GM15510 (cell line): ENCODE data around the gene IGF2R.

Source experiments
- POLR2A ChIP-seq: IDR thresholded peaks from 3 replicates; pipeline ENCODE4 v1.6.1; 2011; ENCODE audit warnings: borderline replicate concordance; ENCODE audit not compliant: insufficient read length; ENCODE audit errors: extremely low read depth

The IGF2R gene

DNA sequence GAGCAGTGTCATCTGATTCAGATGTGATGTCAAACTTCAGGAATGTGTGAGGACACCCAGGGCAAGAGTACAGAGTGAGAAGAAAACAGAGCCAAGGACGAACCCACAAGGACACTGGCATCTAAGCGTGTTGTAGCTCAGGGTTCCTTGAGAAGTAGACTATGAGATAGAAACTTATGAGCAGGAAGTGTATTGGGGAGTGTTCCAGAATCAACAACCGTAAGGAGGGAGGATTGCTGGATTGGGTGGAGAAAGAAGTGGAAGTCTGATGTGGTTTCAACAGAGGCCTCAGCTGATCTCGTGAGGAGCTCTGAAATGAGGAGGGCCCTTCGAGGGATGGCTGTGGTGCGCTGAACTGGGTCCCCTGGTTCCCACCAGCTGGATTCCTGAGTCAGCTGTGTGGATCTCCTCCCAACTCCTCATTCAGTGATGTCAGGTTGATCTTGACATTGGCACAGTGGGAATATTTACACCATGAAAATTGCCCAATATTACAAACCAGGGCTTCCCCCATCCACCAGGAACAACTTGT lies 25.7 kb upstream of the IGF2R start:
- TF ChIP-seq POLR2A = no peak

DNA sequence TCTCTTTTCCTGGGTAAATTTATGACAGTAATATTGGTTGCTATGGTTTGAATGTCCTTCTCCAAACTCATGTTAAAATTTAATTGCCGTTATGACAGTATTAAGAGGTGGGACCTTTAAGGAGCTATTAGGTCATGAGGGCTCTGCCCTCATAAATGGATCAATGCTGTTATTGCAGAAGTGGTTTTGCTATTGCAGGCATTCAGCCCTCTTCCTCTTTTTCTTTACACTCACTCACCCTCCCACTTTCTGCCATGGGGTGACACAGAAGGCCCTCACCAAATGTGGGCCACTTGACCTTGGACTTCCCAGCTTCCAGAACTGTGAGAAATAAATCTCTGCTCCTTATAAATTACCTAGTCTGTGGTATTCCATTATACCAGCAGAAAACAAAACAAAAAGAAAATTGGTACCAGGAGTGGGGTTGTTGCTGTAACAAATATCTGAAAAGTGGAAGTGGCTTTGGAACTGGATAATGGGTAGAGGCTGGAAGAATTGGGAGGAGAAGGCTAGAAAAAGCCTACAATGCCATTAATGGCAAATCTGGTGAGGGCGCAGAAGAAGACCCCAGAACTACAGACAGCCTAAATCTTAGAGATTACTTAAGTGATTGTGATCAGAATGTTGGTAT lies 24.8 kb upstream of the IGF2R start:
- no peak for TF ChIP-seq POLR2A

DNA sequence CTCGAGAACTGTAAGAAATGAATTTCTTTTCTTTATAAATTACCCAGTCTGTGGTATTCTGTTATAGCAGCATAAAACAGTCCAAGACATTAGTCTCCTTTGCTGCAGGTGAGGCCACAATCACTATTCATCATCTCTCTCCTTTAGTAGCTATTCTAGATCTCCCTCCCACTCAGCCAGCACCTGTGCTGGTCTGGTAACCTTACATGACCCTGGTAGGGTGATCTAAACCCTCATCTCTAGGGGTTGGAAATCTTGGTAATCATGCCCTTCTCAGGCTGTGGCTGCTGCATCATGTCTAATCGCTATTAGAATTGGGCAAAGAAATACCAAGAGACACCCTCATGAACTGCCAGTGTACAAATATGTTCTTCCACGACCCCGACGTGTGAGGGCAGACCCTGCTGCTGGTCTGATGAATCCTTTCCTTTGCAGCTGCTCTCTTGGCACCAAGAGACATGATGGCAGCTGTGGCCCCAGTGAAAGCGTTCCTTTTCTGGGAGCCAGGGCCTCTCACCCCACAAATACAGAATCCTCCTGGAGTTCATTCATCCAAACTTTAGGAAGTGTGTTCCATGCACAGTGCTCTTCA lies 23.0 kb upstream of the IGF2R start:
- TF ChIP-seq POLR2A = no peak

DNA sequence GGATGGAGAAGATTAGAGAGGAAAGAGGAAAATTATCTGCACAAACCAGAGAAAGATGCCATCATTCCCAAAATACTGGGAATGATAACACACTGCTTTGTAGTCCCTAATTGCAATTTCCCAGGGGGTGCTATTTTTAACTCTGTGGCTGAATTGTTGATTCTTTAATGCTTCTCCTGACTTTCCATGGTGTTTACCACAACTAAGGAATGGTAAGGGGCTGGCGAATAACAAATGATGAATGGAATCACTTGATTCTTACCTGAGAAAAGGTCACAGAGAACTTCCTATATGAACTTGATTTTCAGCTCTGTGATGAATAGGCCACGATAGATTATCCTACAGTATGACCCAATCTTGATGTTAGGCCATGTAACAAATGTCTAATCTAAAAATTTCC lies 22.0 kb upstream of the IGF2R start:
- no peak for TF ChIP-seq POLR2A

DNA sequence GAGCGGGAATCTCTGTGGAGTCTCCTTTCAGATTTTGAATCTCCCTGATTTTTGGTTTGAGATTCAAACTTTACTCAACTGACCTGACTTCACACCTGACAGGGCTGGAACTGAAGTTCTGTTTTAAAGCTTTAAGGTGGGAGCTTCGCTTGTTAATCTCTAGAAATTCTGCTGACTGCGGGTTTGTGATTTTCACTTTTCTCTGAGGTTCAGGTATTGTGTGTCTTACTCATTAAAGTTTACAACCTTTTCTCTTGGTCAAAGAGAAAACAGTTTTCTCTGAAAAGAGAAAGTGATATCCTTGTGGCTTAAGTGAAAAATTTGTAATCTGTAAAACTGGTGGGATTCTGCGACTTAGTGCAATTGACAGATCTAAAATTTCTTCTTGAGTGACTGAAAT lies 20.7 kb upstream of the IGF2R start:
- TF ChIP-seq POLR2A = no peak

DNA sequence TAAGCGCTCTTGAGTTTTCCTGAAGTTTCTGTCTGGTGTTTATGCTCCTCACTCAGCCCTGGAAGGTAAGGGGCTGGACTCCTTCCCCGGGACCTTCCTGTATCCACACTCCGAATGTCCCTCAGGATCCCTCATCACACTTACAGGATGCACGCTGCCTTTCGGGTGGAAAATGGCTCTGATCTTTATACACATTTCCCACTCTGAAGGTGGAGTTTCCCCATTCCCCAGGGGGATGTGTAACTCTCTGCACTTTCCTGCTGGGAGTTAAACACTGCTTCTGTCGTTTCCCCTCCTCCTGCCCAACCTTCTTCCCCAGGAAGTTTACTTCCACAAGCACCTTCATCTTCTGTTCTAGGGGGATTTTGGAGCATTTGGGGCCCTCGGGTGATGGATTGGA lies 17.1 kb upstream of the IGF2R start:
- no peak for TF ChIP-seq POLR2A

DNA sequence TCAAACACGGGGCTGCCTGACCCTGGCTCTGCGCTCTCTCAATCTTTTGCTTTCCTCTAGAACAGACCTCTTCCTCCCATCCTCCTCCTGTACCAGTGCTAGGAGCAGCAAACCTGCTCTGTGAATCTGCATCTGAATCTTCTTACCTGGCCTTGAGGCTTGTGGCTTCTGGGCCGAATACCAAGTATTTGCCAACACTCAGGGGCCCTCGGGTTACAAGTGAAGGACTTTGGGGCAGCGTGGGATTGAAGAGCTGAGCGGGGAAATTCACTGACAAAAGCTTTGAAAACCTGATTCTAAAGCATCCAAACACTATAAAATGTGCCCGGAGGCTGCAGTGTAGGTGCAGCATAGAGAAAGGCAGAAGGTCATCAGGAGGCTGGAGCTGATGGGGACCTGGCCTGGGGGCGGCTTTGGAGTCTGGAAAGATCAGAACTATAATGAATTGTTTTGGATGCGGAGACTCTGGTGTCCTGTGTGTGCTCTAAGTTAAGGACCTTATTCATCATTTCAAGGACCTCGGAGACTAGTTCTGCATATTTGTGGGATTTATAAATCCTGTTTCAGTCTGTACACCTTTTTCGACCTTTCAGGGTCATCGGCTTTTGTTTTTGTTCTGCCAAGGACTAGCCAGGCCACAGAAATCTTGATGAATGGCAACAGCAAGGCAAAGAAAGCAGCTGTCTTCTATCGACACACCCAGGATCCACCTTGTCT lies 16.4 kb upstream of the IGF2R start:
- no peak for TF ChIP-seq POLR2A

DNA sequence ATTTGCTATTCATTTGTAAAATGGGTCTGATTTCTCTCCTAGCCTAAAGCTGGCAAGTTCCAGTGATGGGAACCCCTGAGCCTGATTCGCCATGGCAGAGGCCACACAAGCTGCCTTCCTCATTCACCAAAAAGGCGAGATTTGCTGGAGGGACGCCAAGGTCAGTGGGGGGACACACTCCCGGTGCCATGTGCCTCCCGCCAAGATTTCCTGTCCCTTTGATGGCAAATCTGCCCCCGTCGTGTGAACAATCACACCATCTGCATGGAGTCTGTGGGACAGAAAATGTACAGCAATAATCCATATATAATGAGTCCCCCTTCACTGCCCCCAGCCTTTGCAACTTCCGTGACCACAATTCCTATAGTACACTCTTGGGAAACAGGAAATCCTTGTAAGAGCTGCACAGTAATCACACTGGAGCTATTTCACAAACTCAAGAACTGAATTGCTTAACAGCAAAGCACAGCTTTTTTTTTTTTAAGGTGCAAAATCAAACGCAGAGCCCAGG lies 15.7 kb upstream of the IGF2R start:
- TF ChIP-seq POLR2A = no peak

DNA sequence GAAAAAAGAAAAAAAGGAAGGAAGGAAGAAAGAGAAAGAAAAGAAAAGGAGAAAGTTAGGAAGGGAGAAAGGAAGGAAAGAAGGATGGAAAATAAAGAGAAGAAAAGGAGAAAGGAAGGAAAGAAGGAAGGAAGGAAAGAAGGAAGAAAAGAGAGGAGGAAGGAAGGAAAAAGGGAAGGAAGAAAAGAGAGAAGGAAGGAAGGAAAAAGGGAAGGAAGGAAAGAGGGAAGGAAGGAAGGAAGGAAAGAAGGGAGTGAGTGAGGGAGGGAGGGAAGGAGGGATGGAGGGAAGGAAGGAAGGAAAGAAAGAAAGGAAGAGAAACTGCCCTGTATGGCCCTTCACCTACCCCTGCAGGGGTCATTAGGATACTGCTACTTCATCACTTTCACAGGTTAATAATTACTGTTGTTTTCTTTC lies 12.9 kb upstream of the IGF2R start:
- TF ChIP-seq POLR2A = no peak

DNA sequence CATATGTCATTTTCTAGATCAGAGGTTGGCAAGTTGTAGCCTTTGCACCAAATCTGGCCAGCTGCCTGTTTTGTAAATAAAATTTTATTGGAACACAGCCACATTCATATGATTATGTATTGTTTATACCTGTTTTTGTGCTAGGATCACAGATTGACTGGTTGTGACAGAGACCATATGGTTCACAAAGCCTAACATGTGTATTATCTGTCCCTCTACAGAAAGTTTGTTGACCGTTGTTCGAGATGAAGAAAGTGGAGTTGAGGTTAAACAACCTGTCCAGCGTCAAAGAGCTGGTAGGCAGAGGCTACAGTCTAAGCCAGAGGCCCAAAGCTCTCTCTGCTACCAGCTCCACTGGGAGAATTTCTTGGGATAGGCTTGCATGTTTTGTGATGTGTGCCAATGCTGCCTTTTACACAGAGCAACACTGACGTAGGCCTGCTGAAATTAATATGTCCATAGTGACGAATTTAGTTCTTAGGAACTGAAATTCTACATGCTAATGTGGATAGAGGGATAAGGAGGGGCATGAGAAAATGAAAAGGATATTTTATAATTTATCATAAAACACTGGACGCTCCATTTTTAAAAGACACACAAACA lies 11.7 kb upstream of the IGF2R start:
- no peak for TF ChIP-seq POLR2A

DNA sequence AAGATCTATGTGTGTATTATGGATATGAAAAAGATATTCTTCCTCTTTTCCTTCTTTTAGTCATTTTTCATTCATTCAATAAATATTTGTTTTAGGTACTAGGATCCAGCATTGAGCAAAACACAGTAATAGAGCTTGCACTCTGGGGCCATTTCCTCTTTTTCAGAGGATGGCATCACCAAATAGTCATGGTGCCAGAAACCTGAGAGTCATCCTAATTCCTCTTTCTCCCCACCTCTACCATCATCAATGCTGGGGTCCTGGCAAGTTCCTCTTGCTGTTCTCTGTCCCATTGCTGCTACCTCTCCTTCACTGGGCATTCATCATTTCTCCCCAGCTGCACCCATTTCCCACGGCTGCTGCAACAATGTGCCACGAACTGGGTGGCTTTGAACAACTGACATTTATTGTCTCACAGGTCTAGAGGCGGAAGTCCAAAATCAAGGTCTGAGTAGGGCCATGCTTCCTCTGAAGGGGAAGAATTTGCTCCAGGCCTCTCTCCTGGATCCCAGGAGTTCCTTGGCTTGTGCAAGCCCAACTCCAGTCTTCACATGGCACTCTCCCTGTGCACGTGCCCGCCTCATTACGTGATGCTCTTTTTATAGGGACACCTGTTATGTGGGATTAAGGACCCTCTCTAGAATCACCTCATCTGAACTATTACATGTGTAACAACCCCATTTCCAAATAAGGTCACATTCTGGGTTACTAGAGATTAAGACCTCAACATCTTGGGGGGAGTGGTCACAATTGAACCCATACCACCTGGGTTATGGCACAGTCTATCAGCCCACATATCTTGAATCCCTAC lies 9.5 kb upstream of the IGF2R start:
- no peak for TF ChIP-seq POLR2A

DNA sequence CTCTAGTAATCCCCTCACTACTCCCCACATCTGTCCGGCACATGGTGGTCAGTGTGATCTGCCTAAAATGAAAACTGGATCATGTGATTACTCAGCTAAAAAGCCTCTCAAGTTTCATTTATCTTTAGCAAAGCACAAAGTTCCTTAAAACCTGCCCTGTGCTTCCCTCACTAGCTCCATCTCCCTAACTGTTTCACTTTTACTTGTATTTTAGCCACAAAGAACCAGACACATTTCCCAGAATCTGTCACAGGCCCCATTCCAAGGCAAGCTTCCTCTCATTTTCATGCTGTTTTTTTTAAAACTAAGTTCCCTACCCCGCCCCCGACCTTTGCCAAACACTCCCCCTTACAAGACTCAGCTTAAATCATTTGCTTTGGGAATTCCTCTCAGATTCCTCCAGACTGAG lies 8.9 kb upstream of the IGF2R start:
- no peak for TF ChIP-seq POLR2A

DNA sequence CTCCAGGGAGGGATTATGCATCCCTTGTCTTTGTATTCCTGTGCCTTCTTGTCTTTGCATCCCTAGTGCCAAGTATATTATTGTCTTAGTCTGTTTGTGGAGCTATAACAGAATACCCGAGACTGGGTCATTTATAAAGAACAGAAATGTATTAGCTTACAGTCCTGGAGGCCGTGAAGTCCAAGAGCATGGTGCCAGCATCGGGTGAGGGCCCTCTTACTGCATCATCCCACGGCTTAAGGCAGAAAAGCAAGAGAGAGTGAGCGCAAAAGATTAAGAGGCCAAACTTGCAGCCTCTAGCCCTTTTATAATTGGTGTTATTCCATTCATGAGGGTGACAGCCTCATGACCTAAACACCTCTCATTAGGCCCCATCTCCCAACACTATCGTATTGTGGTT lies 8.4 kb upstream of the IGF2R start:
- no peak for TF ChIP-seq POLR2A

DNA sequence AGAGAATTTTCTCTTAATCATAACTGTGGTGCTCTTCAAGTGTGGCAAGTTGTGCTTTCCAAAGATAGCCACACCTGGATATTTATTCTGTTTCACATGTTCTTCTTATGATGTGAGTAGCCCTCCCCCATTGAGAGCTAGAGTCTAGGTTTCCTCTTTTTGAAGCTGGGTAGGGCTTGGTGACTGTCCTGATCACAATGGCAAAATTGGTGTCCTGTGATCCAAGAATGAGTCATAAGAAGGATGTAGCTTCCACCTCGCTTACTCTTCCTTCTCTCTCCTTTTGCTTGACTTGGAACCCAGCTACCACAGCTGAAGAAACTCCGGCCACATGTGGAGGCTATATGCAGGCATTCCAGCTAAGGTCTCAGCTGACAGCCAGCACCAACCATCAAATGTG lies 7.4 kb upstream of the IGF2R start:
- TF ChIP-seq POLR2A = no peak

DNA sequence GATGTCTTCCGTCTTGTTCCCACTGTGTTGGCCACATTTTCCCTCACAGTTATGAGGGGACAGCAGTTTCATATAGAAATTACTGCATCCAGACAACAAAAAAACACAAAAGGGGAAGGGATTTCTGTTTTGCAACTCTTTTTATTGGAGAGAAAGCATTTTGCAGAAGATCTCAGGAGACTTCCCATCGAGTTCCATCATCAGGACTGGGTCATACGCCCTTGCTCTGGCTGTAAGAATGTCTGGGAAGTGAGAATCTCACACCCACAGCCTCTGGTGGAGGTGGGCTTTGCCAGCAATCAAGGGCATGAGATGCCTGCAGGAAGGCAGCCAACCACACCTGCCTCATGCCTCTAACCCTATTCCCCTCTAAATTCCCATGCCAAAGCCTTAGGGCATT lies 5.8 kb upstream of the IGF2R start:
- no peak for TF ChIP-seq POLR2A

DNA sequence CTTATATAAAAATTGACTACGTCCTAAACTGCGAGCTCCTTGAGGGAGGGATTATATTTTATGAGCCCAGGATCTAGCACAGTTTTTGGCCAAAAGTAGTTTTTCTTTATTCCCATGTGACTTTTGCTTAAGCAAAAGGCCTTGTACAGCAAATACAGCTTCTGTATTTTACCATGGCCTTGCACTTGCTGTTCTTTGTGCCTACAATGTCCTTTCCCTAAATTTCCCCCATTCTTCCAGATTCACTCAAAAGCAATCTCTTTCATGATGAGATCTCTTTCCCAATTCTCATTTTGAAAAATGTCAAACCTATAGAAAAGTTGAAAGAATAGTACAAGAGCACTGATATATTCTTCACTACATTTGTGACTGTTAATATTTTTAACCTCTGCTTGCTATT lies 4.8 kb upstream of the IGF2R start:
- TF ChIP-seq POLR2A = no peak

DNA sequence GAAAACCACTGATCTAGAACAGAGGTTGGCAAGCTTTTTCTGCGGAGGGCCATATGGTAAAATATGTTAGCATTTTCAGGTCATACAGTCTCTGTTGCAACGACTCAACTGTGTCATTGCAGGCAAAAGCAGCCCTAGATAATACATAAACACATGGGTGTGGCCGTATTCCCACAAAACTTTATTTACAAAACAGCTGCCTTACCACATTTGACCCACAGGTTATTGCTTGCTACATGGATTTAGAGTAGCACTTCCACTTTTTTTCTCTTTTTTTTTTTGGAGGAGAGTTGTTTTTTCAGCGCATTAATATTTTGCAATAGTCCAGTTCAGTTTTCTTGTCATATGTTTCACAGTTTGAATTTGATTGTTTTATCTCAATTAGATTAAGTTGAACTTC lies 2.5 kb upstream of the IGF2R start:
- no peak for TF ChIP-seq POLR2A
